HFF-Myc (cell line): ENCODE measurements around the gene RALGPS2.
"Not testable (repeated sequence)": the region's sequence is repeated elsewhere in the genome, so short reads cannot be mapped to it uniquely, and the experiment has no call there.

Source experiments
- DNase-seq: peaks from one replicate; pipeline ENCODE4 v3.0.0-alpha.2; 2011; ENCODE audit warnings: low read depth; ENCODE audit errors: extremely low read depth
- H3K4me3 ChIP-seq: replicated peaks from 2 replicates; pipeline ENCODE4 v1.5.1; 2011; ENCODE audit warnings: low read depth, mild to moderate bottlenecking, control low read depth, low read length
- CTCF ChIP-seq: IDR thresholded peaks from 2 replicates; pipeline ENCODE4 v1.5.1; 2012; ENCODE audit warnings: mild to moderate bottlenecking, low read depth, low read length, control low read depth; ENCODE audit errors: missing control alignments

The RALGPS2 gene

DNA sequence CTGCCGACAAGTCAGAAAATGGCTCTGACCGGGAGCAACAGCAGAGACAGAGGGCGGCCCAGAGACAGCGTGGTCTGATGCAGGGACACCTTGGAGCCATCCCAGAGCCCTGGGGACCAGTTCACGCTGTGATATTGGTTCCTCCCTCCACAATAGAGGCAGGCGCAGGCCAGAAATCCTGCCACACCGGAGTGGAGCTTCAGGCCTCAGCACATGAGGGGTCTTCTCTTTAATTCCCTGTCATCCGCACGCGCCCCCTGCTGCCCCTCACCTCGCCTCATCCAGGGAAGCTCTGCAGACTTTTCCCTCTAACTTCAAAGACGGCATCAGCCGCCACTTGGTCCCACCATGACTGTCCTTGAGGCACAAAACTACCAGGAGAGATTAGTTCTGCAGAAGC is 221.4 kb downstream of the RALGPS2 start:
- no peak overlapping the region for H3K4me3 ChIP-seq
- no peak for TF ChIP-seq CTCF

DNA sequence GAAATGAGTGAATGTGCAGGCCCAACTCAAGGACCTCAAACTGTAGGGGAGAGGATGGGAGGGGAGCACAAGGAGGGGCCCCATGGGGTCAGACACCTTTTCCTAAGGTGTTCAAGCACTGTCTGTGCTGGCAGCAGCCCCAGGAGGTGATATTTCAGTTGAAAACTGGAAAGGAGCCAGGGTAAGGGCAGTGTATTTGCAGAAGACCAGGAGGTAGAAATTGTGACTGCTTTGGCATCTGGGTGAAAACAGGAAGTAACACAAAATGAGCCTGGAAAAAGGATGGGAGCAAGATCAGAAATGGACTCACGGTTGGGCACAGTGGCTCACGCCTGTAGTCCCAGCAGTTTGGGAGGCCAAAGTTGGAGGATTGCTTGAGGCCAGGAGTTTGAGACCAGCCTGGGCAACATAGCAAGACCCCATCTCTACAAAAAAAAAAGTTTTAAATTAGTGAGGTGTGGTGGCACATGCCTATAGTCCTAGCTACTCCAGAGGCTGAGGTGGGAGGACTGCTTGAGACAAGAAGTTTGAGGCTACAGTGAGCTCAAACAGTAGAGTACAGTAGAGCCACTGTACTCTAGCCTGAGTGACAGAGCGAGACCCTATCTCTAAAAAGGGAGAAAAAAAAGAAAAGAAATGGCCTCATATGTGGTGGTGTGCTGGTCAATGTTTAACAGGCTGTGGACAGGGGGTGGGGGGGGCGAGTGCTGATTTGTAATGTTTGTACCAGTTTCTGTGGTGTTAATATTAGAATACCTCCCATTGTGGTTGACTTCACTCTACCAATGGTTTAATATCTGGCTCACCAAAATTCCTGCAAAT is 222.0 kb downstream of the RALGPS2 start:
- TF ChIP-seq CTCF: no peak
- DNase-seq: no peak
- H3K4me3 ChIP-seq: no peak overlapping the region

More for the DNA sequence above, 221.4 kb downstream of the RALGPS2 start:
- no peak for DNase-seq

DNA sequence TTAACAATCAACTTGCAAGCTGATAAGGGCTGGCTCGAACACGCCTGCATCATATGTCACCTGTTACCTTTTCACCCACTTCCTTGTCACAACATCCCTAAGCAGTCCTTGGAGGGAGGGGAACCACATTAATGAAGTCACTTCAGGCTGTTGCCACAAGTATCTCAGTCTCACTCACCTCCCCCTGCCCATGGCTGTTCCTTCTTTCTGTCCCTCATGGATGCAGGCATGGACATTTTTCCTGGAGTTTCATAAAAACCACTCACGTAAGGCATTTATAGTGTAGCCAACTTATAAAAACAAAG is 222.6 kb downstream of the RALGPS2 start:
- TF ChIP-seq CTCF: no peak
- H3K4me3 ChIP-seq: no peak overlapping the region
- no peak for DNase-seq

DNA sequence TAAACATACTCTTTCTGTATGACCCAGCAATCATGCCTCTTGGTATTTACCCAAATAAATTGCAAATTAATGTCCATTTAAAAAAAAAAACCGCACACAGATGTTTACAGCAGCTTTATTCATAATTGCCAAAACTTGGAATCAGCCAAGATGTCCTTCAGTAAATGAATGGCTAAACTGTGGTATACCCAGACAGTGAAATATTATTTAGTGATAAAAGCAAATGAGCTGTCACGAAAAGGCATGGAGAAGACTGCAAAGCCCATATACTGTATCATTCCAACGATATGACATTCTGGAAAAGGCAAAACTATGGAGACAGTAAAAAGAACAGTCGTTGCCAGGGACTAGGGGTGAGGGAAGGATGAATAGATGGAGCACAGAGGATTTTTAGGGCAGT is 223.6 kb downstream of the RALGPS2 start:
- H3K4me3 ChIP-seq: no peak overlapping the region
- no peak for TF ChIP-seq CTCF
- DNase-seq: no peak

DNA sequence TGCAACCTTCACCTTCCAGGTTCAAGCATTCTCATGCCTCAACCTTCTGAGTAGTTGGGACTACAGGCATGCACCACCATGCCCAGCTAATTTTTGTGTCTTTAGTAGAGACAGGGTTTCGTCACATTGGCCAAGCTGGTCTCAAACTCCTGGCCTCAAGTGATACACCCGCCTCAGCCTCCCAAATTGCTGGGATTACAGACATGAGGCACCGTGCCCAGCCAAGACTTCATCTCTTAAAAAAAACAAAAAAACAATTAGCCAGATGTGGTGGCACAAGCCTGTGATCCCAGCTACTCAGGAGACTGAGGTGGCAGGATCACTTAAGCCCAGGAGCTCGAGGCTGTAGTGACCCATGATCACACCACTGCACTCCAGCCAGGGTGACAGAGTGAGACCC is 224.8 kb downstream of the RALGPS2 start:
- not testable (repeated sequence) for H3K4me3 ChIP-seq

DNA sequence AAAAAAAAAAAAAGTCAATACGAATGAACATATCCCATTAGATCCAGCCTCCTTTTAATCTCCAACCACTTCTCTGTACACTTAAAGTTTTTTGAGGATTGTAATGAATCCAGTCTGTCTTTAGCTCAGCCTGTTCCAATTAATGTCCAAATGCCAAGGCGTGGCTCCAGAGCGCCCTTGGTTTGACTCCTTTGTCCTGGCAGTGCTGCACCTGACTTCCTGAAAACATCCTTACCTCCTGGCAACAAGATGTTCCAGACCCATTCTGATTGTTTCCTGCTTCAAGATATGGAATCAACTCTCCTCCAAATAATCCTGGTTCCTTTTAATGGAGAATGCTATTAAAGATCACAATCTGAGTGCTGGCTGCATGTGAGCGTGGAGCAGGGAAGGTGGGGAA is 226.6 kb downstream of the RALGPS2 start:
- DNase-seq: no peak
- TF ChIP-seq CTCF: no peak

More for the DNA sequence above, 224.8 kb downstream of the RALGPS2 start:
- DNase-seq: not testable (repeated sequence)

GRCh38 chr1:178953034-178953433 is 228.0 kb downstream of the RALGPS2 start:
- no peak for TF ChIP-seq CTCF
- H3K4me3 ChIP-seq: no peak overlapping the region
- no peak for DNase-seq

More for the DNA sequence above, 226.6 kb downstream of the RALGPS2 start:
- no peak overlapping the region for H3K4me3 ChIP-seq
